NT2/D1 (cell line): ENCODE results near the gene ACP1.

Source experiments
- SUZ12 ChIP-seq: IDR thresholded peaks from 2 replicates; pipeline ENCODE4 v1.6.1; 2011; ENCODE audit not compliant: insufficient read length, insufficient read depth; ENCODE audit errors: extremely low read depth
- YY1 ChIP-seq: IDR thresholded peaks from 2 replicates; pipeline ENCODE4 v1.6.1; 2011; ENCODE audit not compliant: insufficient read length, insufficient read depth
- ZNF274 ChIP-seq: IDR thresholded peaks from 2 replicates; pipeline ENCODE4 v1.6.1; 2011; ENCODE audit warnings: mild to moderate bottlenecking, low read depth, low read length

- TF ChIP-seq ZNF274, result no peak
- TF ChIP-seq SUZ12, result no peak
- no peak for TF ChIP-seq YY1
Measured at GRCh38 chr2:285531-285930, 20.8 kb downstream of the ACP1 start.
